H1 (cell line): ENCODE measurements around the gene GPR161. TPM values are rescaled to one million over a fixed set of nuclear protein-coding genes. Genes with fewer than 3 reads are reported as not detected.

Experiments used
- CBX8 ChIP-seq: fragments of 300-800, 300-1000 bp; sonication (generic); IDR thresholded peaks from 2 replicates; pipeline ENCODE4 v1.7.1; 2016; ENCODE audit warnings: low read depth, low read length, borderline replicate concordance
- CREB1 ChIP-seq: IDR thresholded peaks from 2 replicates; pipeline ENCODE4 v1.6.1; 2012; ENCODE audit warnings: inconsistent platforms
- CTCF ChIP-seq, 3 experiments: IDR thresholded peaks; 1 replicate in 2 of 3; 2 replicates in 1 of 3; pipeline versions ENCODE4 v1.5.1 to v1.6.1; 2011; ENCODE audit warnings: low read length in 3 of 3, mild to moderate bottlenecking in 3 of 3, inconsistent platforms in 2 of 3, low read depth in 1 of 3, moderate library complexity in 1 of 3; ENCODE audit not compliant: insufficient read depth in 1 of 3; ENCODE audit errors: control extremely low read depth in 1 of 3
- EP300 ChIP-seq, 2 experiments: IDR thresholded peaks; 1 replicate in 1 of 2; 2 replicates in 1 of 2; pipeline ENCODE4 v1.6.1; 2011 to 2012; ENCODE audit warnings: low read depth in 2 of 2, low read length in 2 of 2, mild to moderate bottlenecking in 2 of 2, borderline replicate concordance in 1 of 2, inconsistent platforms in 1 of 2, moderate library complexity in 1 of 2
- FOSL1 ChIP-seq: IDR thresholded peaks from 2 replicates; pipeline ENCODE4 v1.6.1; 2011; ENCODE audit warnings: mild to moderate bottlenecking, low read depth, low read length, moderate library complexity; ENCODE audit not compliant: insufficient read depth
- GTF2F1 ChIP-seq: IDR thresholded peaks from 2 replicates; pipeline ENCODE4 v1.6.1; 2012; ENCODE audit warnings: low read depth, low read length, improper control_type of control experiment, borderline replicate concordance
- HDAC2 ChIP-seq, 2 experiments: fragments of 300-600 bp in 1 of 2; sonication (generic) in 1 of 2; IDR thresholded peaks; 2 replicates each; pipeline ENCODE4 v1.6.1; 2011 to 2012; ENCODE audit warnings: low read depth in 2 of 2, low read length in 2 of 2, mild to moderate bottlenecking in 2 of 2, moderate library complexity in 2 of 2, borderline replicate concordance in 1 of 2, inconsistent platforms in 1 of 2
- JUN ChIP-seq: IDR thresholded peaks from 2 replicates; pipeline ENCODE4 v1.6.1; 2011; ENCODE audit warnings: low read depth, mild to moderate bottlenecking, improper control_type of control experiment, low read length
- SAP30 ChIP-seq: fragments of 300-600 bp; sonication (generic); IDR thresholded peaks from 2 replicates; pipeline ENCODE4 v1.7.1; 2012; ENCODE audit warnings: low read length, moderate library complexity, mild to moderate bottlenecking, inconsistent platforms; ENCODE audit not compliant: insufficient read depth, insufficient replicate concordance
- SRF ChIP-seq: IDR thresholded peaks from 2 replicates; pipeline ENCODE4 v1.6.1; 2011; ENCODE audit warnings: mild to moderate bottlenecking, low read depth, low read length, moderate library complexity
- YY1 ChIP-seq: IDR thresholded peaks from 2 replicates; pipeline ENCODE4 v1.6.1; 2011; ENCODE audit warnings: low read depth, mild to moderate bottlenecking, low read length
- polyA plus RNA-seq, 7 experiments: library from polyadenylated mRNA; depleted of rRNA in 3 of 7; stranded (reverse) in 5 of 7; unstranded in 2 of 7; fragments of >200 nt in 5 of 7; fragments of 200-250 nt in 2 of 7; gene quantifications; 1 replicate in 5 of 7; 2 replicates in 1 of 7; 4 replicates in 1 of 7; pipeline versions ENCODE4 v1.2.1 to v1.2.3, GENCODE V29; 2011 to 2013; ENCODE audit warnings: missing spikeins in 2 of 7, mixed read lengths in 2 of 7
- total RNA-seq: library from RNA; stranded (reverse); fragmentation: NEBNext Ultra II Directional; extraction: Animal tissue kit (Norgen Biotek cat#: 25700); gene quantifications from 2 replicates; pipeline ENCODE4 v1.2.1, GENCODE V29; 2021

Gene GPR161
- total and polyA plus RNA-seq, 2 of the 8 experiments (the other 6 are each of a cell fraction or from before 2014, with no cell fraction given): 13.7 to 16.8 TPM

- TF ChIP-seq JUN: no peak
- no peak for TF ChIP-seq HDAC2 (IDR thresholded peaks at IDR 0.05; ENCODE audit: borderline replicate concordance in 1 of 2, low read depth in 2 of 2, low read length in 2 of 2)
- no peak for TF ChIP-seq YY1
- TF ChIP-seq CTCF (IDR thresholded peaks at IDR 0.05; ENCODE audit: control extremely low read depth in 1 of 3, insufficient read depth in 1 of 3, low read depth in 1 of 3, low read length in 3 of 3): no peak
- no peak for TF ChIP-seq CREB1
- TF ChIP-seq GTF2F1: no peak
- TF ChIP-seq CBX8: no peak
- no peak for TF ChIP-seq SRF
- TF ChIP-seq SAP30: no peak
- TF ChIP-seq EP300 (IDR thresholded peaks at IDR 0.05; ENCODE audit: borderline replicate concordance in 1 of 2, low read depth in 2 of 2, low read length in 2 of 2): no peak
- TF ChIP-seq FOSL1: no peak
These were observed 23.9 kb downstream of the GPR161 start (continued) for GRCh38 chr1:168112673-168113305.
